Transverse colon (tissue), 4 donors: Measurements from ENCODE around the gene REEP1. TPM values are rescaled to one million over a fixed set of nuclear protein-coding genes. Genes with fewer than 3 reads are reported as not detected.

ENCODE experiments used
- DNase-seq: peaks from one replicate; pipeline ENCODE4 v3.0.0-alpha.2; 2019
- H3K27ac ChIP-seq, 4 donors: fragments of 200-600 bp; sonication (generic); 2 replicates each; pipeline ENCODE4 v1.5.1; 2016 to 2018; ENCODE audit warnings: inconsistent platforms in 4 of 4
- H3K27me3 ChIP-seq: fragments of 200-600 bp; sonication (generic); 2 replicates; pipeline ENCODE4 v1.5.1; 2017; ENCODE audit warnings: inconsistent platforms
- H3K36me3 ChIP-seq, 4 donors: fragments of 200-600 bp; sonication (generic); 2 replicates each; pipeline ENCODE4 v1.5.1; 2017 to 2019; ENCODE audit warnings: inconsistent platforms in 4 of 4
- H3K4me1 ChIP-seq, 4 donors: fragments of 200-600 bp; sonication (generic); 2 replicates each; pipeline ENCODE4 v1.5.1; 2017 to 2020; ENCODE audit warnings: inconsistent platforms in 4 of 4
- H3K4me3 ChIP-seq, 4 donors: fragments of 200-600 bp; sonication (generic); 1 replicate in 1 of 4; 2 replicates in 3 of 4; pipeline versions ENCODE4 v1.5.1 to v1.6.1; 2017 to 2019; ENCODE audit warnings: inconsistent platforms in 4 of 4
- H3K9me3 ChIP-seq, 2 donors: fragments of 200-600 bp; sonication (generic); 2 replicates each; pipeline ENCODE4 v1.5.1; 2017 to 2019; ENCODE audit warnings: inconsistent platforms in 2 of 2
- CTCF ChIP-seq, 5 experiments: fragments of 200-600 bp in 3 of 5; fragments of 450-650 bp in 2 of 5; sonication (generic) in 3 of 5; IDR thresholded peaks; 1 replicate in 2 of 5; 2 replicates in 3 of 5; pipeline ENCODE4 v1.5.1; 2016 to 2017; ENCODE audit warnings: antibody characterized with exemption in 5 of 5, inconsistent platforms in 3 of 5, mild to moderate bottlenecking in 2 of 5, moderate library complexity in 1 of 5
- EP300 ChIP-seq: sonication (generic); formaldehyde crosslinking; IDR thresholded peaks from one replicate; pipeline ENCODE4 v1.6.1; 2017; ENCODE audit warnings: antibody characterized with exemption, low read depth
- POLR2A ChIP-seq: fragments of 450-650 bp; IDR thresholded peaks from one replicate; pipeline ENCODE4 v1.6.1; 2016; ENCODE audit warnings: antibody characterized with exemption, mild to moderate bottlenecking, moderate library complexity
- POLR2AphosphoS5 ChIP-seq, 3 donors: sonication (generic); formaldehyde crosslinking; IDR thresholded peaks; one replicate each; pipeline ENCODE4 v1.6.1; 2016; ENCODE audit warnings: antibody characterized with exemption in 3 of 3
- WGBS, 2 donors: methylation state at CpG; one replicate each; pipeline ENCODE4 v1.1.5; 2018; ENCODE audit warnings: low coverage in 1 of 2; 5-methylcytosine and 5-hydroxymethylcytosine counted together
- in situ Hi-C, 4 donors: fragments of 200-750 bp; cut with MboI; loops; one replicate each; pipeline versions ENCODE4 v1.15.0 to v1.15.1; 2017; ENCODE audit warnings: low sequenced_read_pairs in 3 of 4, low pct_ligation_motif_present in 1 of 4, low pct_unique_long_range_greater_than_20kb in 1 of 4
- intact Hi-C: fragments of 100-400 bp; cut with DNase I; formaldehyde crosslinking; loops from one replicate; pipeline ENCODE4 v1.15.1; 2023; ENCODE audit warnings: low total_unique reads
- total RNA-seq, 4 donors: library from RNA; depleted of rRNA; stranded (reverse); fragments of >200 nt; gene quantifications; one replicate each; pipeline ENCODE4 v1.1.0, GENCODE V29; 2016

Gene REEP1
- total RNA-seq, 4 donors from 2014 or later = 14.1 to 196 (median 32.3) TPM

DNA sequence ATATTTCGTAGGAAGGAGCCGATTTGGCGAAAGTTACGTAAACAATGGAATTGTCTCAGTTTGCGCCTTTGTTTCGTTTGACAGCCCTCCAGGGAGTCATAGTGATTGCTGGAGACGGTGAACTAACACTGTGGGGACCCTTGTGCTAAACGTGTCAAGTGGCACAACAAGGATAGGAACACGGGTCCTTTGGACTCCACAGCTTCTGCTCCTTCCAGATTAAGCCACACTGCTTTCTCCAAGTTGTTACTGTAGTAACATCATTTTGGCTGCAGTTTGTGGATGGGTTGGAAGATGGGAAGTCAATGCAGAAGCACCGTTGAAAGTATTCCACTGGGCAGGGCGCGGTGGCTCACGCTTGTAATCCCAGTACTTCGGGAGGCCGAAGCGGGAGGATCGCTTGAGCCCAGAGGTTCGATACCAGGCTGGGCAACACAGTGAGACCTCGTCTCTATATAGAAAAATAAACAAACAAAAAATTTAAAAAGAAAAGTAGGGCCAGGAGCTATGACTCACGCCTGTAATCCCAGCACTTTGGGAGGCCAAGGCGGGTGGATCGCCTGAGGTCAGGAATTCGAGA, 141.5 kb downstream of the REEP1 start:
- in situ Hi-C loops (no loop called here), intact Hi-C loops (no loop called here)
- 20 to 39% methylated on average over 13 to 23 of the region's 23 CpGs for WGBS, 2 donors
- no peak for DNase-seq
- Histone ChIP-seq H3K36me3 (no peaks in the 10 kb centered on the region), H3K27me3 (no peaks in the 10 kb centered on the region), H3K4me3 (peak overlapping the region; percentile 65 to 92 (median 80)), H3K9me3 (no peaks in the 10 kb centered on the region), H3K27ac (peak overlapping the region; percentile 97 to 100 (median 100)), H3K4me1 (peaks cover 12 to 53% (median 32%) of the 10 kb centered on the region in 4 donors)
- TF ChIP-seq POLR2AphosphoS5 (IDR thresholded peaks at IDR 0.05) = no peak
- TF ChIP-seq POLR2A = no peak
- TF ChIP-seq CTCF (IDR thresholded peaks at IDR 0.05) = no peak
- no peak for TF ChIP-seq EP300

GRCh38 chr2:86195055-86195807, 142.2 kb downstream of the REEP1 start, which contains the start of gene IMMT:
Gene IMMT, minus strand, starts transcription at chr2:86195462. Its CDS starts 80 bp downstream, at chr2:86195382.
- no peaks in the 10 kb centered on the region for H3K9me3 ChIP-seq
- in situ Hi-C loops = no loop called here

GRCh38 chr2:86194751-86195054, 142.7 kb downstream of the REEP1 start:
- Histone ChIP-seq H3K9me3 (no peaks in the 10 kb centered on the region), H3K4me3 (peak overlapping the region; percentile 6 to 92 (median 68)), H3K27me3 (no peaks in the 10 kb centered on the region), H3K4me1 (peaks cover 9 to 47% (median 20%) of the 10 kb centered on the region in 4 donors), H3K36me3 (no peaks in the 10 kb centered on the region), H3K27ac (peak overlapping the region; percentile 97 to 100 (median 100))
- TF ChIP-seq POLR2AphosphoS5 (IDR thresholded peaks at IDR 0.05) (peak in 1 of 3 donors; percentile 69), EP300 (no peak)
- intact Hi-C loops = no loop called here
- in situ Hi-C loops = no loop called here
- 0 to 1% methylated on average over 4 to 17 of the region's 17 CpGs for WGBS, 2 donors
- DNase-seq = peak; percentile 97

More at GRCh38 chr2:86195055-86195807, 142.2 kb downstream of the REEP1 start, which contains the start of gene IMMT:
- peak; percentile 95 for DNase-seq
- H3K27ac ChIP-seq = peak within 1 kb of the TSS; percentile 97 to 100 (median 100)
- intact Hi-C loops = no loop called here
- TF ChIP-seq POLR2AphosphoS5 (IDR thresholded peaks at IDR 0.05) (peak; percentile 35 to 97 (median 96)), POLR2A (peak; percentile 97), CTCF (IDR thresholded peaks at IDR 0.05) (no peak), EP300 (peak; percentile 4)
- peak within 1 kb of the TSS; percentile 65 to 92 (median 80) for H3K4me3 ChIP-seq
- no peaks in the 10 kb centered on the region for H3K27me3 ChIP-seq
- WGBS, 2 donors = 0% methylated on average over 52 of the region's 74 CpGs; no CpG with 5 or more reads in 1 of the 2 donors
- H3K4me1 ChIP-seq = peaks cover 9 to 48% (median 25%) of the 10 kb centered on the region in 4 donors
- no peaks in the 10 kb centered on the region for H3K36me3 ChIP-seq

GRCh38 chr2:86193901-86194567, 143.4 kb downstream of the REEP1 start:
- H3K27me3 ChIP-seq = no peaks in the 10 kb centered on the region
- peaks cover 9 to 47% (median 20%) of the 10 kb centered on the region in 4 donors for H3K4me1 ChIP-seq
- in situ Hi-C loops = no loop called here
- H3K36me3 ChIP-seq = no peaks in the 10 kb centered on the region
- 38 to 56% methylated on average over 3 to 7 of the region's 7 CpGs for WGBS, 2 donors
- no peaks in the 10 kb centered on the region for H3K9me3 ChIP-seq
- TF ChIP-seq POLR2AphosphoS5 (IDR thresholded peaks at IDR 0.05) = no peak
- TF ChIP-seq EP300 = no peak
- TF ChIP-seq CTCF (IDR thresholded peaks at IDR 0.05) = peak in 1 of 5 experiments; percentile 30
- DNase-seq = no peak
- H3K4me3 ChIP-seq = peak overlapping the region; percentile 6 to 92 (median 68)
- intact Hi-C loops = no loop called here
- H3K27ac ChIP-seq = peak overlapping the region; percentile 97 to 100 (median 100)
